GM19328 (cell line): Measurements from ENCODE around the gene HADH.
A peak's percentile ranks its signal among the peaks of the same experiment; 100 is the strongest.
"Not testable (repeated sequence)": the region's sequence is repeated elsewhere in the genome, so short reads cannot be mapped to it uniquely, and the experiment has no call there.

ENCODE experiments used
- ATAC-seq: cut with Tn5 transposase; IDR thresholded peaks from one replicate; pipeline ENCODE4 v1.9.1; 2021; ENCODE audit warnings: mild to moderate bottlenecking, moderate library complexity; ENCODE audit not compliant: unreplicated experiment

HADH gene

DNA sequence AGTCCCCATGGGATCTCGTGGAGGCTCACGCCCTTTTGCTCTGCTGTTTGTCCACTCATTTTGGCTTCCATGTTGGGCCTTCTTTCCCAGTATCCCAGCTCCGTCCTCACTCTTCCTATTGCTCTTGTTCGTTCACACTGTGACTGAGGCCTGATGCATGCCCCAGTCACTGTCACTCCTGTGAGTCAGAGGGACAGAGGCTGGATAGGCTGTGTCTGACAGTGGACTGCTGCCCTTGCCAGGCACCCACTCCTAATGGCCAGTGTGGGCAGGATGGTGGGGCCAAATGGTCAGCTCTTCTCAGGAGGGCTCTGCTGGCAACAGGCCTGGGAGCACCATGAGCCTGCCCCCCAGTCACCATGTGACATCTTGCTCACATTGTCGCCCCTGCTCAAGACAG, 40.0 kb downstream of the HADH start:
- no peak for ATAC-seq

DNA sequence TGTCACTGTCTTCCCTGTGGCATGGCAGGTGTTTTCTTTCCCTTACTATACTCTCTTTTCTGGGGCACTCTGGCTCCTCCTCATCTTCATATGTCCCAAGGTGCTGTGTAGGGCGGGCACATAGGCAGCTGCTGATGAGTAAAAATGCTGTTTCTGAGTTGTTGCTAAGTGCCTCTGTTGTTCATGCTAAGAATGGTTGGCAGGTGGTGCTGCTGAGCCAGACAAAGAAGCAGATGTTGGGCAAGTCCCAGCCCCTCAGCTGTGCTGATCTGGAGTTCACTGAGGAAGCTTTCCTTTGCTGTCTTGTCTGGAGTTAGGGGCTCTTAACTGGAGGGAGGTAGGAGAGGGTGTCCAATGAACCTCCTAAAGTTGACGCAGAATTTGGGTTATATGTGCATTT, 40.6 kb downstream of the HADH start:
- ATAC-seq: peak; percentile 90

DNA sequence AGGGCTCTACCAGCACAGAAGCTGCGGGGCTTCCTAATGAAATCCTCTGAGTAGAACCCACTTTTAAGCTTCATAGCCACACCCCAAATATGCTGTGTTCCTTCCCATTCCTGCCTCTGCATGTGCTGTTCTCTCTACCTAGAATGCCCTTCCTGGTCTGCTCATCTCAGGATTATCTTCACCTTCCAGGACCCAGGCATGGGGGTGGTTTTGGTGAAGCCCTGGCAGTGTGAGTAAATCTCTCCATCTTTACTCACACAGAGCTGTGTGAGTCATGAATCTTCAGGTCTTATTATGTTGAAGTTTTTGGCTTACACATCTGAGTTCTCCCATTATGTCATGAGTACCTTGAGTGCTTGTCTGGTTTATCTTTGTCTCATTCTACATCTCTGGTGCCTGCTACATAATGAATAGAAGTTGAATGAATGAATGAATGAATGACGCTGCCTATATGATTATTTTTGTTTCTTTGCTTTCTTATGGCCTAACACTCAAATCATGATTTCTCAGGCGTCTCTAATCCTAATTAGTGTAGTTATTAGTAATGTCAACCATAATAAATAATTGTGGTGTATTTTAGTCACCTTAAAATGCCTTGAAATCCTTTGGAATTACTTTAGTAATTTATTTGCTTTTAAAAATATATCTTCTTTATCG, 41.9 kb downstream of the HADH start:
- no peak for ATAC-seq

GRCh38 chr4:108033348-108033747, 43.7 kb downstream of the HADH start:
- no peak for ATAC-seq

DNA sequence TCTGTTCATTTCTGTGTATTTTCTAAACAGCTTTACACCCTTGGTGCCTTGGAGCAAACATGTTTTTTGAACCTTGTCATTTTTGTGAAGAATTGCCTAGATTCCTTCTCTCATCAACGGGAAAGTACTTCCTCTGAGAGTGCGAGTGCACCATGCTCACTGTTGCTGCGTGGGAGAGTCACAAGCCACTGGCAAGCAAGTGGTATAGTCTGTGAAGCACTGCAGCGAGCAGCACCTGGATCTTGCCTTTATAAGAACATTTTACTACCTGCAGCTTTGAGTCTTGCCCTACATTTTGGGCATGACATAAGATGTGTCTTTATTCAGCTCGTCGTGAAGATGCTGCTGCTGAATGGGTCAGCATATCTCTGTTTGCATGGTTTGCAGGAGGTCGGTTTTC, 44.9 kb downstream of the HADH start:
- no peak for ATAC-seq

DNA sequence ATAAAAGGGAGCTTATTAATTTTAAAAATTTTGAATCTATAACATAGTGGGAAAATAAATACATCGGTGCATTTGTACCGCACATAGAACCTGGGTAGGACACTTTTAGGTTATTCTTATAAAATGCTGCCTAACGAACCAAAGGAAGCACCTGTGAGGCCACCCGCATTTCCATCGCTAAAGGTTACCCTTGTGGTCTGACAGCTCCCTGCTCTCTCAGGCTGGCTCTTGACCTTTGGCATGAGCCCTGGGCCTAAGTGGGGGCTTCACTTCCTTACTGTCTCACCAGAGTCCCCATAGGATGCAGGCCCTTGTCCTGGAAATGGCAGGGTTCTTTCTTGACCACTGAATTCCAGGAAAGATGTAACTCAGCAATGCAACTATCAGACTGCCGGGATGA, 46.0 kb downstream of the HADH start:
- no peak for ATAC-seq

DNA sequence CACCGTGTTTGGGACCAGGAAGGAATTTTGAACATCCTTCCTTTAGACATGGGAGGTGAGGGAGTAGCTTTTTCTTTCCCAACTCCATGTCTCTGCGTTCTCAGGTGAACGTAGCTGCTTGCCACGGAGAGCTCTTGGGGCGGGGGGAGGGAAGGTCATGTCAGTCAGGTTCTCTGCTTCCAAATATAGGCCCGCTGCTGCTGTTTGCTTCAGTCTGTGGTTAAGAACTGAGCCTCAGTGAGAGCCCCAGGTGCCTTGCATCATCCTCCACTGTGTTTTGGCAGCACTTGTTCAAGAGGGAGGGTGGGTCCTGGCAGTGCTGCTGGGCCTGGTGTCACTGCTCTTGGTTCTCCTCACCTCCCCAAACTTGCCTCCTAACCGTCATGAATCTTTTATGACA, 46.5 kb downstream of the HADH start:
- no peak for ATAC-seq

DNA sequence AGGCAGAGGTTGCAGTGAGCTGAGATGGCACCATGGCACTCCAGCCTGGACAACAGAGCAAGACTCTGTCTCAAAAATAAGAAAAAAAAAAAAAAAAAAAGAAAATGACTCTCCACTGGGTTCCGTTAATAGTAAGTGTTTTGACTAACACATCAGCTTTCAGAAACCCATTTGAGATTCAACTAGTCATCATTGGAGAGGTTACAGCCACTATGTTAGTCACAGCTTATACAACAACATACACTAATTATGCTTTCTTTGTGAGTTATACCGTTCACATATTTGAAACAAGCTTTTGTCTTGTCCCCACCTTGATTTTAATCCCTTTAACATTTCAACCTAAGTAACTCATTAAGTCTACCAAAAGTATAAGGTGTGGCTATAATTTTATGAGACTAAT, 48.2 kb downstream of the HADH start:
- no peak for ATAC-seq

- ATAC-seq: no peak
Observed at GRCh38 chr4:108042927-108043326, 53.2 kb downstream of the HADH start.

GRCh38 chr4:108043526-108043925, 53.8 kb downstream of the HADH start:
- ATAC-seq: no peak

DNA sequence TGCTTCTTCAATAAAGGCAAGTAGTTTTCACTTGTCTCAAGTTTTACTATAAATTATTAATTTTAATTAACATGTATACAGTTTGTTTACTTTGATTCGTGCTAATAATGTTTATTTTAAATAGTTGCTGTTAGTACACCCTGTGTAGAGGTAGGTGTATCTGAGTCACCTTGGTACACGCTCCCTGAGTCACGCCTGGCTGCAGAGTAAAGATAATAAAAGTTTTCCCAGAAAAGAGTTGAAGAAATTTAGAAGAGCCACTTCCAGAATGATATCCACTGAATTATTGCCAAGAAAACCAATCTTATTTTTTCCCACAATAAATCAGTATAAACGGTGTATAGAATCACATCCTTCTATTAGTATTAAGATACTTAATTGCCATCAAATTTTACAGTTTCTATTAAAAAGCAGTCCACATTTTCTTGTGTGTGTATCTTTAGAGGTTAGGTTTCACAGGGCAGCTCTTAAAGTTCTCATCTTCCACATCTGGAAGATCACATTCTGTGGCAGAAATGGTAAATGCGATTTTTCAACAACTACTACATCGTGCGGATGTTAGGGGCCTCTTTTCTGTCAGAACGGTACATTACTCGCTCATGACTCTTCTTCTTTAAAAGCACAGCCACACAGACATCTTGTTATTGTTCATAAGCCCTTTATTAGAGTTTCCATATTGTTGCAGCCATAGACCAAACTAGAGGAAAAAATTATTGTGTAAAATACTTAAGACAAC, 55.4 kb downstream of the HADH start:
- ATAC-seq: no peak

DNA sequence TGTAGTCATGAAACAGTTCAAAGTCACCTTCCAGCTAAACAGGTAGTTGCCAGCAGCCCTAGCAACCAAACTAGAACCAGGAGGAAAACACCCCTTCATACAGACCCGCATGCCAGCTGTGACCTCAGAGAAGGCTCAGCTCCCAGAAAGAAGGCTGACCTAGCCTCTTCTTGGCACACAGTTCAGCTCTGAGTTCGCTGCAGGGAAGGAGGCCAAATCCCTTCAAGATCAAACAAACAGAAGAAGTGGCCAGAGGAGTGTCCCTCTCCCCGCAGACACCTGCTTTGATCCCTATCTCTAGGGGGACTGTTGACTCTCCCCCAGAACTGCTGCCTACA, 56.0 kb downstream of the HADH start:
- ATAC-seq: no peak

DNA sequence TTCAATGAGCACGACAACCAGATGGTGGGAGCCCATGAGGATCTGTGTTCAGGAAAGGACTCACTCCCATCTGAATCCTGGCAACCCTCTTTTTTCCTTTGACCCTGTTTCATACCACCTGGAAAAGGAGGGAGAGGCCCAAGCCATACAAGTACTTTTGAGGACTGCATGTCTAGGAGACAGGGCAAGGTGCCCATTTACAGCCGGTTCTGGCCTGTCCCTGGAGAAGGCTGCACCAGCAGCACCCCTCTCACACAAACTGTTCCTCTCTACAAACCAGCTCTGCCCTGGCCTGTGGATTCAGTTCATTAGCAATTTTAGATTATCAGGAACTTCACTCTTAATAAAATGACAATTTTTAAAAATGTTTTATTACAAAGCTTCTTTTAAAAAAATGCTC, 57.5 kb downstream of the HADH start:
- no peak for ATAC-seq

DNA sequence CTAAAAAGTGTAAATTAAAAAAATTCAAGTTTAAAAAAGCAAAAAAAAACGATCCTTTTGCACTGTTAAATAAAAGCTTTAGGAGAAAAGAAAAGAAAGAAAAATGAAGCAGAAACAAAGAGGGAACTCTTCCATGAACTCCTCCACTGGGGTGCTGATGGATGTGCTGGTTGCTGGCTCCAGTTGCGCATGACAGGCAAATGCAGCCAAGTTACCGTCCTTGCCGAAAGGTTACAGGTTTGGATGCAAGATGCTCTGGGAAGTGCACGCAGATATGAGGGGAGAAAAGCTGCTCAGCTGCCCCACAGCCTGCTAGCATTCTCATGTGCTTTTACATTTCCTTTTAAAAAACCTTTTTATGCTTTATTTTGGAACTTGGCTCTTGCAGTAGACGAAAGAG, 58.5 kb downstream of the HADH start:
- ATAC-seq: no peak

- no peak for ATAC-seq
Observed at GRCh38 chr4:108048997-108049396, 59.3 kb downstream of the HADH start.

DNA sequence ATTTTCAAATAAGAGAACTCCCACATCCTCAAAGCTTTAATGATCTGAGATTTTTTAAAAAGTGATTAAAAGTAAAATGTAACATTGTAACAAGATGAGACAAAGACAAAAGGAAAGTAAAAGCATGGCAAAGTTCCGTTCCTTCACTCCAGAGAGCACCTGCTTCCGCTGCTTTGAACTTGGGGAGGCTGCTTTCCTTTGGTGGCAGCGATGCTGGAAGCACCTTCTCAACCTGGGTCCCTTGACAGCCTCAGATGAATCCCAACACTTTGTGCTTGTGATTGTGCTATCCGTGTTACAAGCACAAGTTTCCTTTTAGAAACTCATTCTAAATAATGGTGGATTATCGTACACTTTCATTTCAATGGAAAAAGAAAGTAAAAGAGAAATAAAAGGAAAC, 59.7 kb downstream of the HADH start:
- ATAC-seq: no peak

- not testable (repeated sequence) for ATAC-seq
Observed at GRCh38 chr4:108050166-108051111, 60.8 kb downstream of the HADH start.

DNA sequence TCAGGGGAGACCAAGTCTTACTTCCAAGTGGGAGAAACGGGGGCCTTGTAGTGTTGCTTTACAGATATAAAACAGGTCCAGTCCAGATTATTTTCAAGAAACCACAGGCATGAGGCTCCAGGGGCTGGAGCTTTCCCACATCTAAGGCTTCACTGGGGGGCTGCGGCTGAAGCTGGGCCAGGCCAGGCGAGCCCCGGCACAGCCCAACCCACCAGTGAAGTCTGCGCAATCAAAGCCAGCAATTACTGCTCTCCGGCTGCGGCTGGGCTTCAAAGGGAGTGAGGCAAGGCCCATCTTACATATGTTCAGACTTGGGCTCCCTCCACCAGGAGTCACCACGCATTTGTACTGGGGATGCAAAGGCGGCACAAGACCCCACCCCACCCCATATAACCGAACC, 61.7 kb downstream of the HADH start:
- ATAC-seq: no peak

- no peak for ATAC-seq
Observed at GRCh38 chr4:108052558-108053120, 63.0 kb downstream of the HADH start.

DNA sequence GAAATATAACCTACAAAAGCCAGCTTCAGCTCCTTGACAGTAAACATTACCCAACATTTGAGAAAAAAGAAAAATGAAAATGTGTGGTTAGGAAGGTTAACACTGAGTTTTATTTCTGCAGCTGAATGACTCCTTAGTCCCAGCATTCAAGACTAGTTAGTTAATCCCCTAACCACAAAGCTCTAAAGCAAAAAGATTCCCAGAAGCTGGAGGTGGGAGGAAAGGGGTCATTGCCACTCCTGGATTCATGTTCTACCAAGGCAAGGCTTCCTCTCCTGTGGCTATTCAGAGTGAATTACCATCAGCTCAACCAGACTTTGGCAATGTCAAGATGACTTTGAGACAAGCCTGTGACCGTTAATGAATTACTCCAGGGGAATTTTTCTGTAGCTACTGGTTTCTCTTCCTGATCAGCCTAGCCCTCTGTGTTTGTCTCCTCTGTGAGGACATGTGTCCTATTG, 63.6 kb downstream of the HADH start:
- ATAC-seq: no peak

DNA sequence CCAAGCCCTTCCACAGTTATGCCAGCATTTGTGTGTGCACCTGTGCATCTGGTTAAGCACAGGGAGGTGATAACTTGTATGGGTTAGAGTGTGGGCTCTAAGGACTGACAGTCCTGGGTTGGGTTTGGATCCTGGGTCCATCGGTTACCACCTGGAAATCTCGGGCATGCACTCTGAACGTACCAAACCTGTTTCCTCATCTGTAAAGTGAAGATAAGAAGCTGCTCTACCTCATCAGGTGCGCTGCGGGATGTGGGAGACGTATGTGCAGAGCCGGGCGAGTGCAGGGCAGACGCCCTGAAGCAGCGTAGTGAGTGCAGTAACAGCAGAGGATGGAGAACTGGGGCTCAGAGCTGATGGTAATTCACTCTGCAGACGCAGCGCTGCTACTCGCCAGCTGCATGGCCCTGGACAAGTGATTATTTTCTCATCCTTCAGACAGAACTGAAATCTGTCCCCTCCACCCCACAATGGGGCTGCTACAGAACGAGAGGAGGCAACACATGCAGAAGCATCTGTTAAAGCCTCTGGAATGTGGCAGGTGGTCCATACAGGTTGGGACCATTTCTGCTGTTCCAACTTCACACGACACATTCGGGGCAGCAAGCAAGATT, 64.4 kb downstream of the HADH start:
- ATAC-seq: no peak
